Stimulated activated CD8-positive, alpha-beta memory T cell treated with anti-CD3 and anti-CD28 coated beads, Interleukin-7, amount 100 ng/mL, for 24 hours (primary cell): ENCODE results near the gene ABCA7.

Experiments
- DNase-seq: peaks from one replicate; pipeline ENCODE4 v3.0.0-alpha.2; 2020; ENCODE audit warnings: low read depth

Gene ABCA7

GRCh38 chr19:1057176-1057855 is 17.4 kb downstream of the ABCA7 start:
- no peak for DNase-seq

DNA sequence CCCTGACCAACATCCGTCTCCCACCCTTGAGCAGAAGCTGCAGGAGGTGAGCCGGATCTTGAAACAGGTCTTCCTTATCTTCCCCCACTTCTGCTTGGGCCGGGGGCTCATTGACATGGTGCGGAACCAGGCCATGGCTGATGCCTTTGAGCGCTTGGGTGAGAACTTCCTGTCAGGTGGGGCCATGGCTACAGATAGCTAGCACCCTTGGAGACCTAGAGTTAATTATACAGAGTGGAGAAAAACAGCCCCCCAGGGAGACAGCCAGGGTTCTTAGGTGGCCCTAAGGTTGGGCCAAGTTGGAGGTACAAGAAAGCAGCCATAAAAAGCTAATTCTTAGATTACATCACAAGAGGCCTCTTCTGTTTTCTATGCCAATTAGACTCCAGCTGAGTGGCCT is 18.2 kb downstream of the ABCA7 start:
- no peak for DNase-seq

GRCh38 chr19:1060689-1061088 is 20.8 kb downstream of the ABCA7 start:
- DNase-seq = no peak

DNA sequence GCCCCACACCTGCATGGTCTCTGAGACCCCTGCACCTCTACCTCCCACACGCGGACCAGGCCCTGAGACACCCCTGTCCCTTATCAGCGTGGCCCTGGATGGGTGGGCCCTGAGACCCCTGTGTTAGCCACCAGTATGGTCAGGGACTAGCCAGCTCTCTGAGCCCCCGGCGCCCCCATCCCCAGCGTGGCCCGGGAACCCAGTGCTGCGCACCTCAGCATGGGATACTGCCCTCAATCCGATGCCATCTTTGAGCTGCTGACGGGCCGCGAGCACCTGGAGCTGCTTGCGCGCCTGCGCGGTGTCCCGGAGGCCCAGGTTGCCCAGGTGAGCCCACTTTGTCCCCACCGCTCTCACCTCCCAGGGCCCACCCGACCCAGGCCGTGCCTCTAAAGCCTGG is 22.1 kb downstream of the ABCA7 start:
- DNase-seq = no peak

DNA sequence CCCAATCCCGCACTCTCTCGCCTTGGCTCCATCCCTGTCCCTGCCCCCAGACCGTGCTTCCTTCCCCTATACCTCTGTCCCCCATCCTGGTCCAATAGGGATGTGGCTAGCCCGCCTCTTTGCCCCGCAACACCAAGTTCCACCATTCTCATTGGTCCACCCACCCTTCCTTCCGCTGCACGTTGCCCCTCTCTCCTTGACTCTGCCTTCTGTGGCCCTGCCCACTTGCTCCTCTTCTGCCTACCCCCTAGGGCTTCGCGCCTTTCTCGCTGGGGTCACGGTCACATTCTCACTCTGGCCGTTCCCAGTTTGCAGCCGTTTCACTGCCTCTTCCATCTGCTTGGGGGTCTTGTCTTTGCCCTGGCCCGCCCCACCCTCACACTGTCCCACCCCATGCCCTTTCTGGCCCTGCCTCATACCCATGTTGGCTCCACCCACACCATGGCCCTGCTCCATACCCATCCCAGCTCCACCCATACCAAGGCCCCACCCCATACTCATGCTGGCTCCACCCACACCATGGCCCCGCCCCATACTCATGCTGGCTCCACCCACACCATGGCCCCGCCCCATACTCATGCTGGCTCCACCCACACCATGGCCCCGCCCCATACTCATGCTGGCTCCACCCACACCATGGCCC is 22.6 kb downstream of the ABCA7 start:
- DNase-seq = no peak

- DNase-seq = no peak
These were observed 23.4 kb downstream of the ABCA7 start for GRCh38 chr19:1063030-1063908.

GRCh38 chr19:1063909-1064660 is 24.2 kb downstream of the ABCA7 start:
- DNase-seq = no peak

DNA sequence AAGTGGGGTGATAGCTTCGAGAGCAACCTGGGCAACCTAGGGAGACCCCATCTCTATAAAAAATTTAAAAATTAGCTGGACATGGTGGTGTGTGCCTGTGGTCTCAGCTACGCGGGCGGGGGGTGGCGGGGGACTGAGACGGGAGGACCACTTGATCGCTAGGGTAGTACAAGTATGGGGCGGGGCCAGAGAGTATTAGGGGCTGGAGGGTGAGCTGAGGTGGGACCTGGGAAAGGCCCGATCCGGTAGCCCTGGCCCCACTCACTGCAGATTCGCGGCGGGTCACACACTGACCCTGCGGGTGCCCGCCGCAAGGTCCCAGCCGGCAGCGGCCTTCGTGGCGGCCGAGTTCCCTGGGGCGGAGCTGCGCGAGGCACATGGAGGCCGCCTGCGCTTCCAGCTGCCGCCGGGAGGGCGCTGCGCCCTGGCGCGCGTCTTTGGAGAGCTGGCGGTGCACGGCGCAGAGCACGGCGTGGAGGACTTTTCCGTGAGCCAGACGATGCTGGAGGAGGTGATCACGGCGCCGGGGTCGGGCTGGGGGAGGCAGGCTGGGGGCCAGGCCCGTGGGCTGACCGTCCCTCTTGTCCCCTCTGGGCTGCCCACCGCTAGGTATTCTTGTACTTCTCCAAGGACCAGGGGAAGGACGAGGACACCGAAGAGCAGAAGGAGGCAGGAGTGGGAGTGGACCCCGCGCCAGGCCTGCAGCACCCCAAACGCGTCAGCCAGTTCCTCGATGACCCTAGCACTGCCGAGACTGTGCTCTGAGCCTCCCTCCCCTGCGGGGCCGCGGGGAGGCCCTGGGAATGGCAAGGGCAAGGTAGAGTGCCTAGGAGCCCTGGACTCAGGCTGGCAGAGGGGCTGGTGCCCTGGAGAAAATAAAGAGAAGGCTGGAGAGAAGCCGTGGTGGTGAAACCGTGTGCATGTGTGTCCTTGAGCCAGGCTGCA is 25.0 kb downstream of the ABCA7 start:
- no peak for DNase-seq

GRCh38 chr19:1065606-1066109 is 25.8 kb downstream of the ABCA7 start:
- DNase-seq = no peak

GRCh38 chr19:1066251-1066747 is 26.4 kb downstream of the ABCA7 start:
- DNase-seq = no peak

DNA sequence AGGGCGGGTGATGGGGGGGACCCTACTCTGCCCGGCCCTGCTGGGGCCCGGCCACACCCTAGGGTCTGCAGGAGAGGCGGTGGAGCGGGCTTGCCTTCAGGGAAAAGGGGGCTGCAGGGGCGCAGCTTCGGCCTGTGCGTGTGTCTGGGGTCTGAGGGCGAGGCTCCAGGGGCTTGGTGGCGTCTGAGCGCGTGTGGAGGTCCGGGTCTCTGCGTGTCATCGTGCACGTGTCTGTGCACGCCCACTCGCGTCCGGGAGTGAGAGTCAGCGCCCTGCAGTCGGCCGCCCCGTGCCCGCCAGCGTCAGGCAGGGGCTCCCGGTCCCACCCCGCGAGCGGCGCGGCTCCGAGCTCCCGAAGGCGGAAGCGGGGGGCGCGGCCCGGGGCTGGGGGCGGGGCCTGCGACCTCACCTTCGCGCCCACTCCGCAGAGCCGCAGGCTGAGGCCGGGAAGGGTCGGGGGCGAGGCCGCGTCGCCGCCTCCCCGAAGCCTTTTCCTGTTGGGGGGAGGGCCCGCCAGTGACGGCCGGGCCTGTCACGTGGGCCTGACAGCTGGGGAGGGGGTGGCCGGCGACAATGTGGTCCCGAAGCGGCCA is 26.9 kb downstream of the ABCA7 start, which contains the start of gene ARHGAP45:
Gene ARHGAP45, plus strand, starts transcription at position 420 of the 593 bp plus-strand sequence. CDS start 239 bp downstream, outside the sequence.
- peak; percentile 53 for DNase-seq

DNA sequence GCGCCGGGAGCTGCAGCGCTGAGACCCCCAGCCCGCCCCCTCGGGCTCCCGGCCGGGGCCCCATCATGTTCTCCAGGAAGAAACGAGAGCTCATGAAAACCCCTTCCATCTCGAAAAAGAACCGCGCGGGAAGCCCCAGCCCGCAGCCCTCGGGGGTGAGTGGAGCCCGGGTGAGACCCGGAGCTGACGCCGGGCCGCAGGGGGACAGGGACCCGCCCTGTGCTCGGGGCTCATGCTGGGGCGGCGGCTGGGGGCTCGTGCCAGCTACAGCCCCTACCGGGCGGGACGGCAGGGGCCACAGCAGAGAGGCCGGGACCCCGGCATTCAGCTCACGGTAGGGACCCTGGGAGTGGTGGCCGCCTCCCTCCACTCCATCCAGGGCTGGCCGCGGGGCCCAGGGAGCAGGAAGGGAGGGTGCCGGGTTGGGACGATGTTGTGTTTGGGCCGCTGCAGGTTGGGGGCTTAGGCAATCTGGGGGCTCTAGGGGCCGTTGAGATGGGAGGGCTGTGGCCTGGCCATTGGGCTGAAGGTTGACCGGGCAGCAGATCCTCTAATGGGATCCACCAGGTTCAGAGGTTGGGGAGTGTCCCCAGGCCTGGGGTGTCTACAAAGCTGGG is 27.5 kb downstream of the ABCA7 start:
- DNase-seq = no peak

- no peak for DNase-seq
These were observed 28.4 kb downstream of the ABCA7 start for GRCh38 chr19:1068009-1069001.

DNA sequence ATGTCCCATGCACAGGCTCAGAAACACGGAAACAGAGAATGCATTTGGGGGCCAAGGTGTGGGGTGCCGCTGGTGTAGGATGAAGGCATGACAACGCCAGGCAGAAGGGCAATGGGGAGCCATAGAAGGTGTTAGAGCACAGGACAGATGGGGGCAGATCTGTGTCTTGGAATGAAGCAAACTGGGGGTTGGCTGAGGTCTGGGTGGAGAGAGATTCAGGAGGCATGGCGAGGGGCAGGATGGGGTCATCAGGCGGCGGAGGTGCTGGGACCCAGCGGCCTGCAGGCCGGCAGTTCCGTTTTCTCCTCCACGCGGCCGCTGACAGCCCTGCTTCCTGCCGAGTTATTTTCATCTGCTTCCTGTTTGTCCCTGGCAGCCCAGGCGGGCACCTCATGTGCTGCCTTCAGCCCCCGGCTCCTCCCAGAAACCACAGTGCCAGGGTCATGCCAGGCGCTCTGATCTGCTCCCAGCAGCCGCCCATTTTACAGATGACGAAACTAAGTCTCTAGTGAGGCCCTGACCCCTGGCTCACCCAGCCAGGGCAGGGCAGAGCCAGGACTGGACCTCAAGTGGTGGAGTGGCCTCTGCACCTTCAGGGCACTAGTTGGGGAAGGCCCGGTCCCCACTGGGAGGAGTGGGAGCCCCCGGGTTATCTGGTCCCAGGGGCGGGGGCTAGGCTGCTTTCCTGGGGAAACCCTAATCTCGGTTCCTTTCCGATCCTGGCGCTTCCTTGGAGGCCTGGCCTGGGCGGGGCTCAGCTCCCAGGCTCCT is 29.3 kb downstream of the ABCA7 start:
- DNase-seq = no peak

DNA sequence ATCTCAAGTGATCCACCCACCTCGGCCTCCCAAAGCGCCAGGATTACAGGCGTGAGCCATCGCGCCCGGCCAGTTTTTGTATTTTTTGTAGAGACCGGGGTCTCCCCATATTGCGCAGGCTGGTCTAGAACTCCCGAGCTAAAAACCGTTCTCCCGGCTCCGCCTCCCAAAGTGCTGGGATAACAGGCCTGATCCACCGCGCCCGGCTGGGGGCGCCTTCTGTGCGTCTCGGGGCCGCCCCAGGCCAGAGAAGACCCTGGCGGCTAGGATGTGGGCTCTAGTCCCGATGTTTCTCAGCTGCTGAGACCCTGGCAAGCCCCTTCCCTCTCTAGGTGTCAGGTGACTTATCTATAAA is 30.6 kb downstream of the ABCA7 start:
- no peak for DNase-seq

- DNase-seq = no peak
These were observed 31.3 kb downstream of the ABCA7 start for GRCh38 chr19:1070931-1071791.
